Measurements from ENCODE around the gene RGSL1. TPM values are rescaled to one million over a fixed set of nuclear protein-coding genes. Genes with fewer than 3 reads are reported as not detected.

RGSL1 gene
- total RNA-seq, 1 experiment from 2014 or later, result not detected

DNA sequence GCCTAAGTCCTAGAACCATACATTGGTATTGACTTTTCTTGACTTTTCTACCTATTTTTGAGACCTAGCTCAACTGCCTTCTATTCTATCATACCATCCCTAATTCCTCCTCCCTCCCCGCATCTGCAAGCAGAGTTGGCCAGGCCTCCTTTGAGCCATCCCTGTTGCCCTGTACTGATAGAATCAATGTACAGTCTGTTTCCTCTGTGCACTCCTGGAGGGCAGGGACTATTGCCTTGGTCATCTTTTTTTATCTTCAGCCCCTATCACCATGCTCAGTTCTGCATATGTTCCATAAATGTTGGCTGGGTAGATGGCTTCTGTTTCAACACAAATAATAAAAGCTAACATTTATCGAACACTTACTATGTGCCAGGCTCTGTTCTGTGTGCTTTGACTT is 158.3 kb downstream of the RGSL1 start:
- BruUV-seq (replicated peaks), result no TSS peak
- intact Hi-C loops (cut with micrococcal nuclease), result no loop called here
- H2AFZ ChIP-seq (ENCODE audit: low read length), result no peak overlapping the region

DNA sequence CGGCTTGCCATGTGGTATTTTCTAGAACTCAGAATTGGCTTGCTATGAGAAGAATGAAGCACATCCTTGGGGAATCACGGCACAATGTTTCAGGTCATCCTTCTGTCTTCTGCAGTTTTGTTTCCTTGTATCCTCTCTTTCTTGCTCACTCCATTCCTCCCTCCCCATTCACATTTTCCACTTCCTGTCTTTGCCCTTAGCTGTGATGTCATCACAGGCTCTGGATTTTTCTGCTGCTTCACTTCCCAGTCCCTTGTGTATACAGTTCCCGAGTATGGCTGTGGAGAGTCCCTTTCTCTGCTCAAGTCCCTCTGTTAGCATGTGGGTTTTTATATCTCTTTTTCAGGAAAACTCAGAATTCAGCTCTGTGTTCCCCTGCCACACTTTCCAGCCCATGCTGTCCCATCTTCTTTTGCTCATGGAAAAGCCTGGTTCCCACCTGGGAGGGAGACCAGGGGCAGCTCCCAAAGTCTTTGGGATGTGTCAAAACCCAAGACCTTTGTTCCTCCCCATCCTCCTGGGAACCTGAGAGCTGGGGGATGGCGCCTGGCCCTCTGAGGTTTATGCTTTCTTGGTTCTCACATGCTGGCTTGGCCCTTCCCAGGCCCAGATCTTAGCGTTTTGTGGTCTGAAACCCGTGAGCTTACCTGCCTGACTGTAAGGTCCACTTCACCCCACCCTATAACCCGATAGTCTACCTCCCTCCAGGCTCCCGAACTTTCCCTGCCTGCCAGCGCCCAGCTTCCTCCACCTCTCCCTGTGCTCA is 159.1 kb downstream of the RGSL1 start:
- no peak overlapping the region for H3K27ac ChIP-seq (ENCODE audit: low read length)
- no peaks in the 10 kb centered on the region for H3F3A ChIP-seq (ENCODE audit: low read length, unreplicated experiment)
- no peaks in the 10 kb centered on the region; the same call in 1 of the 2 replicates for H3K4me1 ChIP-seq (ENCODE audit: insufficient read depth, low read length)
- no TSS peak for BruUV-seq (replicated peaks)
- no peaks in the 10 kb centered on the region for H3K9me3 ChIP-seq (ENCODE audit: low read length)
- CTCF ChIA-PET, result no interaction called here
- POLR2A ChIA-PET (ENCODE audit: unreplicated experiment), result no interaction called here
- H3K79me2 ChIP-seq (ENCODE audit: low read length), result no peaks in the 10 kb centered on the region
- intact Hi-C loops (cut with micrococcal nuclease), result no loop called here
- no peak for ATAC-seq
- H3K9ac ChIP-seq (ENCODE audit: low read length), result no peak overlapping the region
- no peaks in the 10 kb centered on the region for H3K9me2 ChIP-seq (replicated peaks; ENCODE audit: low read length)
- no peak overlapping the region for H3K4me2 ChIP-seq (ENCODE audit: low read length)
- H3K4me3 ChIP-seq (ENCODE audit: low read length), result no peak overlapping the region
- DNase-seq, result no peak
- no peak for TF ChIP-seq EZH2 (IDR thresholded peaks at IDR 0.05; ENCODE audit: low read length, unreplicated experiment)
- TF ChIP-seq, protein P1, sequence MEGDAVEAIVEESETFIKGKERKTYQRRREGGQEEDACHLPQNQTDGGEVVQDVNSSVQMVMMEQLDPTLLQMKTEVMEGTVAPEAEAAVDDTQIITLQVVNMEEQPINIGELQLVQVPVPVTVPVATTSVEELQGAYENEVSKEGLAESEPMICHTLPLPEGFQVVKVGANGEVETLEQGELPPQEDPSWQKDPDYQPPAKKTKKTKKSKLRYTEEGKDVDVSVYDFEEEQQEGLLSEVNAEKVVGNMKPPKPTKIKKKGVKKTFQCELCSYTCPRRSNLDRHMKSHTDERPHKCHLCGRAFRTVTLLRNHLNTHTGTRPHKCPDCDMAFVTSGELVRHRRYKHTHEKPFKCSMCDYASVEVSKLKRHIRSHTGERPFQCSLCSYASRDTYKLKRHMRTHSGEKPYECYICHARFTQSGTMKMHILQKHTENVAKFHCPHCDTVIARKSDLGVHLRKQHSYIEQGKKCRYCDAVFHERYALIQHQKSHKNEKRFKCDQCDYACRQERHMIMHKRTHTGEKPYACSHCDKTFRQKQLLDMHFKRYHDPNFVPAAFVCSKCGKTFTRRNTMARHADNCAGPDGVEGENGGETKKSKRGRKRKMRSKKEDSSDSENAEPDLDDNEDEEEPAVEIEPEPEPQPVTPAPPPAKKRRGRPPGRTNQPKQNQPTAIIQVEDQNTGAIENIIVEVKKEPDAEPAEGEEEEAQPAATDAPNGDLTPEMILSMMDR (conservative IDR thresholded peaks at IDR 0.05; ENCODE audit: low read depth, low read length), result no peak
- TF ChIP-seq EZH2phosphoT487 (IDR thresholded peaks at IDR 0.05; ENCODE audit: borderline replicate concordance, low read length), result no peak
- no peaks in the 10 kb centered on the region for H4K20me1 ChIP-seq (ENCODE audit: low read length)
- H3K36me3 ChIP-seq (ENCODE audit: low read depth, low read length), result no peaks in the 10 kb centered on the region
- no peak overlapping the region for H2AFZ ChIP-seq (ENCODE audit: low read length)
- H3K27me3 ChIP-seq (ENCODE audit: low read length), result peaks cover 7% of the 10 kb centered on the region

More for the DNA sequence above, 158.3 kb downstream of the RGSL1 start:
- H3K27me3 ChIP-seq (ENCODE audit: low read length), result no peaks in the 10 kb centered on the region
- no peak overlapping the region for H3K9ac ChIP-seq (ENCODE audit: low read length)
- DNase-seq (no peak), ATAC-seq (no peak)
- no peaks in the 10 kb centered on the region for H3K79me2 ChIP-seq (ENCODE audit: low read length)
- H3K36me3 ChIP-seq (ENCODE audit: low read depth, low read length), result no peaks in the 10 kb centered on the region
- no peak for TF ChIP-seq EZH2phosphoT487 (IDR thresholded peaks at IDR 0.05; ENCODE audit: borderline replicate concordance, low read length)
- TF ChIP-seq, protein P1 (conservative IDR thresholded peaks at IDR 0.05; ENCODE audit: low read depth, low read length), result no peak
- no peak for TF ChIP-seq EZH2 (IDR thresholded peaks at IDR 0.05; ENCODE audit: low read length, unreplicated experiment)
- no peak overlapping the region for H3K4me3 ChIP-seq (ENCODE audit: low read length)
- H4K20me1 ChIP-seq (ENCODE audit: low read length), result no peaks in the 10 kb centered on the region
- ChIA-PET POLR2A (ENCODE audit: unreplicated experiment) (no interaction called here), CTCF (no interaction called here)
- no peaks in the 10 kb centered on the region for H3K9me3 ChIP-seq (ENCODE audit: low read length)
- no peaks in the 10 kb centered on the region for H3K9me2 ChIP-seq (replicated peaks; ENCODE audit: low read length)
- H3K4me1 ChIP-seq (ENCODE audit: insufficient read depth, low read length), result no peaks in the 10 kb centered on the region; the same call in 1 of the 2 replicates
- H3F3A ChIP-seq (ENCODE audit: low read length, unreplicated experiment), result no peaks in the 10 kb centered on the region
- H3K4me2 ChIP-seq (ENCODE audit: low read length), result no peak overlapping the region
- no peak overlapping the region for H3K27ac ChIP-seq (ENCODE audit: low read length)

Other genes with a start within 250 kb of the RGSL1 start
- 131 and 159 TPM in 2 replicates for gene GLUL, start 58.4 kb upstream of the RGSL1 start, total RNA-seq (2014; rRNA removed)
- gene TEDDM1, start 49.5 kb upstream of the RGSL1 start, total RNA-seq (2014; rRNA removed), result not detected in 2 replicates
- 1.3 and 2.1 TPM in 2 replicates for gene RNASEL, start 139.1 kb downstream of the RGSL1 start, total RNA-seq (2014; rRNA removed)
- 0.40 and 1.5 TPM in 2 replicates for gene RGS16, start 154.2 kb downstream of the RGSL1 start, total RNA-seq (2014; rRNA removed)
- not detected in 2 replicates for gene RGS8, start 234.4 kb downstream of the RGSL1 start, total RNA-seq (2014; rRNA removed)